Activated CD4-positive, alpha-beta T cell treated with anti-CD3 and anti-CD28 coated beads, Interleukin-2, amount 10 ng/mL, durations not matched to agents 24 days and 14 days (primary cell): Measurements from ENCODE around the gene ACVR1B. TPM values are rescaled to one million over a fixed set of nuclear protein-coding genes. Genes with fewer than 3 reads are reported as not detected.

ENCODE experiments used
- DNase-seq: peaks from one replicate; pipeline ENCODE4 v3.0.0; 2022
- H3K27ac Mint-ChIP-seq: one replicate; pipeline ENCODE4 v1.8.0; 2022; ENCODE audit warnings: mild to moderate bottlenecking, mixed read lengths
- H3K27me3 Mint-ChIP-seq: one replicate; pipeline ENCODE4 v1.8.0; 2022; ENCODE audit warnings: mixed read lengths
- H3K36me3 Mint-ChIP-seq: one replicate; pipeline ENCODE4 v1.8.0; 2022; ENCODE audit warnings: low read depth, mild to moderate bottlenecking, mixed read lengths
- H3K4me1 Mint-ChIP-seq: one replicate; pipeline ENCODE4 v1.8.0; 2021; ENCODE audit warnings: mixed read lengths
- H3K4me3 Mint-ChIP-seq: one replicate; pipeline ENCODE4 v1.8.0; 2022; ENCODE audit warnings: mild to moderate bottlenecking, moderate library complexity, mixed read lengths
- H3K9me3 Mint-ChIP-seq: one replicate; pipeline ENCODE4 v1.8.0; 2021; ENCODE audit warnings: mixed read lengths
- intact Hi-C: fragments of 100-400 bp; cut with micrococcal nuclease; formaldehyde crosslinking; loops from one replicate; pipeline ENCODE4 v1.15.1; 2023
- total RNA-seq: library from RNA; stranded (reverse); gene quantifications from 2 replicates; pipeline ENCODE4 v1.2.3, GENCODE V29; 2022

ACVR1B gene
- total RNA-seq, 1 donor from 2014 or later: 8.1 TPM

DNA sequence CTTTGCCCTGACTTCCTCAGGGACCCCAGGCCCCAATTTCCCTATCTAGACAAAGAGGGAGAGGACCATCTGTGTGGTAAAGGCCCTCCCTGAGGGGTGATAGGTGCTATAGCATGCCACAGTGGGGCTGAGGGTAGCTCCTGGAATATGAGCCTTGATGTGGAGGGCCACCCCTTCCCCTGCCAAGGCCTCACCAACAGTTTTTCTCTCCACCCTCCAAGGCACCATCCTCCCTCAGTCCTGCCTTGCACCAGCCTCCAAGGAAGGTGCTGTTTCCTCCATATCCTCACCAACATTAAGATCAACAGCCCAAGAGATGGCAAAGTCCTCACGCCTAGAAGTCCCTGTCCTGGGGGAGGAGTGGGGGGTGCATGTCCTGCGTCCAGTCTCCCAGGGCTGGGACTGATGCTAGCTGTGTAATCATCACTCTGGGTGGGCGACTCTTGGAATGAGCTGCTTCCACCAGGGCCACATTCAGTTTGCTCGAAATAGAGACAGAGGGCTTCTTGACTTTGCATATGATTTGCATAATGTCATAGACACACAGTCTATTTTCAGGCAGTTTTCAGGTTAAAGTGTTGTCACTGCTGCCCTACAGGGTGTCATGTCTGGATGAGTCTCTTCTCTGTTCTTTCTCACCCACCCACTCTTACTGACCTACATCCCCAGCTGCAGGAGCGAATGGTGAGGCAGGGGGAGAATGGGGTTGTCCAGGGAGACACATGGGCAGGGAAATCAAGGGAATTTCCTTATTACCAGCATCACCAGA lies 26.8 kb upstream of the ACVR1B start:
- peaks cover 8% of the 10 kb centered on the region for H3K4me1 Mint-ChIP-seq
- intact Hi-C loops: no loop called here
- H3K9me3 Mint-ChIP-seq: no peaks in the 10 kb centered on the region

DNA sequence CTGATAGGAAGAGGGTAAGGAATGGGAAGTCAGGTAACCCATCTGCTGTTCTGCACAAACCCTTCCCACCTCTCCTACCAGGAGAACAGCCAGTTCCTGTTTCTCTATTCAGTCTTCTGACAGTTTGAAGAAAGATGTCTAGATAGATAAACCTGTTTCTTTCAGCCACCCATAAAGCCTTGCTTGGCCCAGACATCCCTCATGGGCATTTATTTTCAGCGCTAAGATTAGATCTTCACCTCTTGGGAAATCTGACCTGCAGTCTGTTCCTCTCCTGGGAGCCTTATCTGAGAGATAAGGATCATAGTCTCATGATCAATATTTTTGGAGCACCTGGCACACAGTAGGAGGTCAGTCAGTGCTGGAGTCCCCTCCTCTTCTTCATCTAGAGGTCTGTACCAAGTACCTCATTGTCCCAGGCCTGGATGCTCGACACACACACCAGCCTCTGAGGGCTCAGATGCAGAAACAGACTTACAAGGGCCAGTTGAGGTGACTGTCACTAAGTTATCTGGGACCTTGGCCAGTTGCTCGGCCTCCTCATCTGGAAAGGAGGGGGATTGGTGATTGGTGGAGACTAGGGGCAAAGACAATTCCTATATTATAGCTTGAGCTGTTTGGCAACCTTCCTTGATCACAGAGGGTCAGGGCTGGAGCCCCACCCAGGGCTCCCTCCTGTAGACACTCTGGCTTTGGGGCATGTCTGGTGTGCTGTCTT lies 26.0 kb upstream of the ACVR1B start:
- Mint-ChIP-seq H3K9me3 (no peaks in the 10 kb centered on the region), H3K27ac (no peak overlapping the region), H3K27me3 (peaks cover 2% of the 10 kb centered on the region), H3K4me3 (no peak overlapping the region), H3K36me3 (no peaks in the 10 kb centered on the region), H3K4me1 (peaks cover 8% of the 10 kb centered on the region)
- no peak for DNase-seq
- intact Hi-C loops: loop anchor here (1.0 kb wide), 1 partner anchor 55 kb away; no protein-coding TSS in a partner anchor

More for the DNA sequence above, 26.8 kb upstream of the ACVR1B start:
- Mint-ChIP-seq H3K4me3 (no peak overlapping the region), H3K27me3 (no peaks in the 10 kb centered on the region), H3K27ac (no peak overlapping the region), H3K36me3 (no peaks in the 10 kb centered on the region)
- no peak for DNase-seq

DNA sequence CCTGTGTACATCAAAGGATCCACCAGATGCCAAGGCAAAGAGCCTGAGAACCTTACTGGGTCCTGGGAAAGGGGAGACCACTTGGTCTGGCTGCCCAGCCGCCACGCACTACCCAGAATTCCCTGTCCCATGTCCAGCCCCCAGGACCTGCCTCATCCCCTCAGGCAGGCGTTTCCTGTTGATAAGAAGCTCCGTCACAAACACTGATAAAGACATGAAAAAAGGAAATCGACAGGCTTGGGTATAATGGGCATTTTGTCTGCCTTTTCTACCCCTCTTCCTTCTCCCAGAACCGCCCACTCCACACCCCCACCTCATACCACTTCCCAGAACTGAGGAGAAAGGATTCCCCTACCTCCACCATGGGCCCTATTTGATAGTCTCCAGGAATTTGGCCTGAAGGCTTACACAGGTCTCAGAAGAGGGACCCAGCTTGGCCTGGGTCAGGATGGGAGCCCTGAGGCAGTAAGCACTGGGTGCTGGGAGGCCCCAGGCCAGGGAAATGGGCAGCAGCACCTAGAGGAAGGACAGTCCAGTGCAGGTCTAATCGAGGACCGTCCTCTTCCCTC lies 25.4 kb upstream of the ACVR1B start:
- Mint-ChIP-seq H3K4me3 (no peak overlapping the region), H3K9me3 (no peaks in the 10 kb centered on the region), H3K27me3 (peaks cover 4% of the 10 kb centered on the region), H3K27ac (no peak overlapping the region), H3K4me1 (peaks cover 8% of the 10 kb centered on the region), H3K36me3 (no peaks in the 10 kb centered on the region)
- DNase-seq: no peak
- intact Hi-C loops: loop anchor here (1.0 kb wide), 1 partner anchor 54 kb away; no protein-coding TSS in a partner anchor

DNA sequence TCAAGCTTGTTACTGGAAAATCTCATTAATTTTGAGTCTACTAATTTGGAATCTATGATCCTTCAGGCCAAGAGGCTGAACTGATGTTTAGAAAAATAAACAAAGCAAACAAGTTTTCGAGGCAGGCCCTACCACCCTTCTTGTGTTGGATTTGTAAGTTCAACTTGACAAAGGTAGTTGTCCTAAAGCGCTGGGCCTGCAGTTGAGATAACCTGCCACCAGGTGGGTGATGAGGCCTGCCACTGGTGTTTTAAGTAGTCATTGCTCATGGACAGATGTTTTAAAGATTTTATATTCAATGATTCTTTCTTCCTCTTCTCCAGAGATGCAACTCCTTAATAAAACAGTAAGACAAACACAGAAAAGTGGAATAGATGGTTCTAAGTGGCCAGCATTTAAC lies 24.8 kb upstream of the ACVR1B start:
- no peaks in the 10 kb centered on the region for H3K9me3 Mint-ChIP-seq
- DNase-seq: peak; percentile 83
- no peak overlapping the region for H3K27ac Mint-ChIP-seq
- intact Hi-C loops: loop anchor here (1.0 kb wide), 1 partner anchor 54 kb away; no protein-coding TSS in a partner anchor
- H3K4me1 Mint-ChIP-seq: peaks cover 8% of the 10 kb centered on the region
- peaks cover 4% of the 10 kb centered on the region for H3K27me3 Mint-ChIP-seq
- H3K36me3 Mint-ChIP-seq: no peaks in the 10 kb centered on the region
- no peak overlapping the region for H3K4me3 Mint-ChIP-seq

DNA sequence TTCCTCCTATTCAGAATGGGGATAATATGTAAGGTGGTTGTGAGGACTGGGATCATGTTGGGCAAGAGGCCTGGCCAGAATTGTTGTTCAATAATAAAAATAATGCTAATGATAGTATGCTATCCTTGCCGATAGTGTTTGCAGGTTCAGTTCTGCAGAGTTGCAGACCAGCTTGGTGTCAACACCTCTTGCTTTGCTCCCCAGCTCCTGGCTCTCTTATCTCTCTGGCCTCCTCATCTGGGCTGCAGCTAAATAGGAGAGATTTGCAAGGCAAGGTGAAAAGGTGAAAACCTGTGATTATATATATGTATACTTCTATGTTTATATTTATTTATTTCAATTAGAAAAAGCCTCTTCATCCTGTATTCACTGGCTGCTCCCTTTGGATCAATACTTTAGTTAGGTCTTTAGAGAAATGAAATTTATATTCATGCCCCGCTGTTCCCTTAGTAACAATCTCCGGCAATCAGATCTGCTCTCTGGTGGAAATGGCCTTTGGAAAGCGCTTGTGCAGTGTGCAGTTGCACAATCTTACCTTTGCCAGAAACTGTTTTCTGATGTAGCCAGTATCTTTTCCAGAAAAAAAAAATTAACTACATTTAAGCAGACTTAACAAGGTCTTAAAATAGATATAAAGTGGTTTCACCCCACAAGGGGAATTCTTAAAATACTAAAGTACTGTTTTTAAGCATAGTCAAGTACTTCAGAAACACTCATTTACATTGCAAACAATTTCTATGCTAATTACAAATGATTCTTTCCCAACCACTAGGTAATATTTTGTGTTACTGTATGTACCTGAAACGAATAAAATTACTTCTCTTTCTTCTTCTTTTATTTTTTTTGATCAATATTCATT lies 19.1 kb upstream of the ACVR1B start:
- Mint-ChIP-seq H3K9me3 (no peaks in the 10 kb centered on the region), H3K27ac (no peak overlapping the region), H3K27me3 (peaks cover 20% of the 10 kb centered on the region), H3K4me1 (no peaks in the 10 kb centered on the region), H3K36me3 (no peaks in the 10 kb centered on the region), H3K4me3 (no peak overlapping the region)
- intact Hi-C loops: no loop called here
- no peak for DNase-seq

DNA sequence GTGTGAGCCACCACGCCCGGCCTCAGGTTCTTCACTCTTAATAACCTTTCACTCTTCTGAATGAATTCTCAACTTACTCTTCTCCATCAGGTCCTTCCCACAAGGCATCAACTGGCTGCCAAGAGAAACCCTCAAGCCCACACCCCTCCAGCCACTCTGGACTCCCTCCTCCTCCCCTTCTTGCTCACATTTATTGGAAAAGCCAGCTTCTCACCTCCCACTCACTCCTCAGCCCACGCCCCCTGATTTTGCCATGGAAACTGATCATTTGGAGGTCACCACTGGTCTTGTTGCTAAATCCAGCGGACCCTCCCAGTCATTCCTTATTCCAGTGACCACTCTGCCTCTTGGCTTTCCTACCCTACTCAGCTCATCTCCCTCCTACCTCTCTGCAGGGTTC lies 17.4 kb upstream of the ACVR1B start:
- intact Hi-C loops: no loop called here
- Mint-ChIP-seq H3K9me3 (no peaks in the 10 kb centered on the region), H3K27ac (no peak overlapping the region), H3K4me1 (no peaks in the 10 kb centered on the region), H3K4me3 (no peak overlapping the region), H3K27me3 (peaks cover 22% of the 10 kb centered on the region), H3K36me3 (no peaks in the 10 kb centered on the region)
- no peak for DNase-seq

DNA sequence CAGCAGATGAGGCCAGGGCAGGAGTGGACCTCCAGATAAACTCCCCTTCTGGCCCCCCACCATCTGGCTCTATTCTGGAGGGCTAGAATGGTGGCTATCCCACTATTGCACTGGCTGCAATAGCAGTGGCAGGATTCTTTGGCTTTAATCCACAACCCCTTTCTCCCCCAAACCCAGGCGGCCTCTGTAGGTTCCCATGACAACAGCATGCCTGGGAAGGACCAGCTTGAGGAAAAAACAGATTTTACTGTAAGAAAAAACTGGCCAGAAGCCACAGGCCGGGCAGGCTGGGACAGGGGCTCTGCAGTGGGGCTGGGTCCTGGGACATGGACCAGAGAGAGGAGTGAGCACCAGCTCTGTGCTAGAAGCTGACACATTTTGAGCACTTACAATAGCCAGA lies 13.6 kb upstream of the ACVR1B start:
- Mint-ChIP-seq H3K4me3 (no peak overlapping the region), H3K9me3 (no peaks in the 10 kb centered on the region), H3K27ac (no peak overlapping the region), H3K4me1 (no peaks in the 10 kb centered on the region), H3K36me3 (no peaks in the 10 kb centered on the region), H3K27me3 (peaks cover 23% of the 10 kb centered on the region)
- DNase-seq: no peak
- intact Hi-C loops: no loop called here

DNA sequence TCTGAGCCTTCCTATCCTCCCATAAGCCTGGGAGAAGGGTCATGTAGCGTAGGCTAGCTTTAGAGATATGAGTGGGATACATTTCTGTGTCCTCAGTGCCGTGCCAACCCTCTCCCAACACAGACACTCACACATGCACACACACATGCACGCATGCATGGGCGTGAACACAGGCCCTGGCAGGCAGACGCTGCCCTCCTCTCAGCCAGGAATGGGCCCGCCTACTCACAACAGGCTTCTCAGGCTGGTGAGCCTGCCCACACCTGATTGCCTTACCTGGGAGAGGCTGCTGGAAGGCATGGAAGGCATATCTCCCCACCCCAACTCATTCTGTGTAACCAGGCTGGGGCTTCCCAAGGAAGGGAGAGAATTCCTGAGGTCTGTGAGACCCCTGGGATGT lies 12.8 kb upstream of the ACVR1B start:
- no peak overlapping the region for H3K4me3 Mint-ChIP-seq
- peaks cover 24% of the 10 kb centered on the region for H3K27me3 Mint-ChIP-seq
- no peaks in the 10 kb centered on the region for H3K4me1 Mint-ChIP-seq

DNA sequence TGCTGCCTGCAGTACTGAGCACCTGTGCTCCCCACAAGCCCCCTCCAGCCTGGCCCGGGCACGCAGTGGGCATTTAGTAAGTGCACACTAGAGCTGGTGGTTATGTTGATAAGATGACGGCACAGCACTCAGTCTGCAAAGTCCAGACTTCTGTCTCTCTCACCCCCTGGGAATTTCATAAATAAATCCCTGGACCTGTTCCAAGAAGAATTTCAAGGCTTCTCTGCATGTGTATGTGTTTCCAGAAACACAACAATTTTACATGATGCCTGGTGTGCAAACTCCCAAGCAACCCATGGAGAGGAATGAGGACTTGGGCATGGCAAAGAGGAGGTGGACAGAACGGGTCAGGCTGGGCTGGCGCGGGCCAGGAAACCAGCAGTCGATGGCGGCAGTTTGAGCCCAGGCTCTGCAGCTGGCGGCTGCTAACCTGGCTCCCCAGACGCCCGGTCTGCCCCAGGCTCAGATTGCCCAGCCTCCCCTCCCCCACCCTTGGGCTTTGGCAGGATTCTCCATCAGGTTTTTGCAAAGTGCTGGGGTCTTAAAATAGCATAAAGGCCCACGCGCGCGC lies 10.4 kb upstream of the ACVR1B start:
- intact Hi-C loops: no loop called here
- no peak for DNase-seq
- Mint-ChIP-seq H3K4me3 (no peak overlapping the region), H3K36me3 (no peaks in the 10 kb centered on the region), H3K9me3 (peaks cover 7% of the 10 kb centered on the region), H3K27ac (no peak overlapping the region), H3K4me1 (no peaks in the 10 kb centered on the region), H3K27me3 (peaks cover 21% of the 10 kb centered on the region)

More for the DNA sequence above, 12.8 kb upstream of the ACVR1B start:
- intact Hi-C loops: no loop called here
- no peak overlapping the region for H3K27ac Mint-ChIP-seq
- no peak for DNase-seq
- no peaks in the 10 kb centered on the region for H3K36me3 Mint-ChIP-seq
- no peaks in the 10 kb centered on the region for H3K9me3 Mint-ChIP-seq

DNA sequence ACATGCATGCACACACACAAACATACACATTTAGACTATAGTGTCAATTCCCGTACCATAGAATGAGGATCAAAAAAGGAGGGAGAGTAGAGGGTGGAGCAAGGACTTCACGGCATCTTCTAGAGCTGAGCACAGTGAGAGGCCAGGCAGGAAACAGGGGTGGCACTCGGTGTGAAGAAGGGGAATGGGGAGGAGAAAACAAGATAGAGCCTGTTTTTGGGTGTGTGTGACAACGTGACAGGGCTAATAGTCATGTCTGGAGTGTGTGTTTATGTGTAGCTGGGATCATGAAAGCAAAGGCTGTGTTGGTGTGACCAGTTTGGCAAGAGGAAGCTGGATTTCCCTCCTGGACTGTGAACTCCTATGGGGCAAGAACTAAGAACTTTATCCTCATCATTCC lies 9.9 kb upstream of the ACVR1B start:
- no peak for DNase-seq

DNA sequence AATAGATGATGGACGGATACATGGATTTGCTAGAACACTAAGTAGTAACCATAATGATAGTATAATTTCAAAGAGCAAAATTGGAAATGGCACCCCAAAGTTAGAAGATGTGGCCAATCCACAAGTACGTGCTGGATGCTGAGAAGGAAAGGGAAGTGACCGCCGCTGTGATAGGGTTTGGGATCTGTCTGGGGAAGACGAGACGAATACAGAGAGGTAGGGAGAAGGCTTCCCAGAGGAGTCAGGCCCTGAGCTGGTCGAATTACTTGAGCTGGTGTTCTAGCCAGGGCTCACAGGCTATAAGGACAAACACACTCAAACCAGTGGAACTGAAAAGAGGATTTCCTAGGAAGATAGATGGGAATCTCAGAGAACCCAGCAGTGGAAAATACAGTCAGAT lies 9.4 kb upstream of the ACVR1B start:
- Mint-ChIP-seq H3K4me1 (no peaks in the 10 kb centered on the region), H3K9me3 (peaks cover 7% of the 10 kb centered on the region), H3K27ac (no peak overlapping the region), H3K36me3 (no peaks in the 10 kb centered on the region), H3K4me3 (no peak overlapping the region), H3K27me3 (peaks cover 24% of the 10 kb centered on the region)
- intact Hi-C loops: no loop called here
- no peak for DNase-seq

More for the DNA sequence above, 9.9 kb upstream of the ACVR1B start:
- no peak overlapping the region for H3K4me3 Mint-ChIP-seq
- H3K27ac Mint-ChIP-seq: no peak overlapping the region
- peaks cover 24% of the 10 kb centered on the region for H3K27me3 Mint-ChIP-seq
- H3K4me1 Mint-ChIP-seq: no peaks in the 10 kb centered on the region
- intact Hi-C loops: no loop called here
- H3K36me3 Mint-ChIP-seq: no peaks in the 10 kb centered on the region
- H3K9me3 Mint-ChIP-seq: peaks cover 7% of the 10 kb centered on the region

DNA sequence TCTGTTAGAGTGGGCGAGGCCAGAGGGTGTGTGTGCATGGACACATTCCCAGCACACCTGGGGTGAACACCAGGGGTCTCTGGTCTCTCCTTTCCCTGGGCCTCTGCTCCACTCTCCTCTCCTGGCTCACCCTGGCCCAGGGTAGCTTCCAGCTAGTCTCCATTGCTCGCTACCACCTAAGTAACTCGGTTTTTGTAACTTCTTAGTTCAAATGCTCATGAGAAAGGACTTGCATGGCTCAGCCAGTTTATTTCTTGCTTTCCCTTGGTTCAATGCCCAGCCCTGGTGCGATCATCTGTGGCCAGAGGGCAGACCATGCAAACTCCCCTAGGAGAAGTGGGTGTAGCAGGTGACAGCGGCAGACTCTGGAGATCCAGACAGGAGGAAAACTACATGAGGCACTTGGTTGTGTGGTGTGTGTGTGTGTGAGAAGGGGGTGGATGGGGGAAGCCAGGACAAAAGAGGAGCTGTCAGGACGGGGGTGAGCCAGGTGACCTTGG lies 8.9 kb upstream of the ACVR1B start:
- H3K4me3 Mint-ChIP-seq: no peak overlapping the region
- peaks cover 29% of the 10 kb centered on the region for H3K27me3 Mint-ChIP-seq
- intact Hi-C loops: no loop called here
- DNase-seq: no peak
- no peak overlapping the region for H3K27ac Mint-ChIP-seq
- no peaks in the 10 kb centered on the region for H3K36me3 Mint-ChIP-seq
- H3K9me3 Mint-ChIP-seq: peaks cover 7% of the 10 kb centered on the region
- no peaks in the 10 kb centered on the region for H3K4me1 Mint-ChIP-seq

DNA sequence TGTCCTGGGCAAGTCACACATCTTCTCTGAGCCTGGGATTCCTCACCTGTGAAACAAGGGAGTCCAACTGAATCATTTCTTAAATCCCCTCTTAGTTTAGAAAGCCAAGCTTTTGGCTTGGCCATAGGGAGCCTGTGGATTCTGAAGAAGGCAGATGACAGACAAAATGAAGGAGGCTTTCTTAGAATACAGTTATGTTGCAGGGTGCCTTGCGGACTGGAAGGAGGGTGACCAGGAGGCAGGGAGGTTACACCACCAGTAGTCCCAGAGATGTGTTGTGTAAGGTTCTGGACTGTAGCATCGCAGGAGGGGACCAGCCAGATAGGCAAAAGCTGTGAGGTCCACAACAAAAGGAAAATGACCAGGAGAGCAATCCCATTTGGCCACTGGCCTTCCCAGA lies 8.2 kb upstream of the ACVR1B start:
- Mint-ChIP-seq H3K27ac (no peak overlapping the region), H3K9me3 (peaks cover 7% of the 10 kb centered on the region), H3K36me3 (no peaks in the 10 kb centered on the region), H3K4me1 (no peaks in the 10 kb centered on the region), H3K4me3 (no peak overlapping the region), H3K27me3 (peaks cover 34% of the 10 kb centered on the region)
- intact Hi-C loops: no loop called here
- no peak for DNase-seq
